ENCODE measurements around the gene CEMIP2.
"Not testable (repeated sequence)": the region's sequence is repeated elsewhere in the genome, so short reads cannot be mapped to it uniquely, and the experiment has no call there.

CEMIP2 gene

DNA sequence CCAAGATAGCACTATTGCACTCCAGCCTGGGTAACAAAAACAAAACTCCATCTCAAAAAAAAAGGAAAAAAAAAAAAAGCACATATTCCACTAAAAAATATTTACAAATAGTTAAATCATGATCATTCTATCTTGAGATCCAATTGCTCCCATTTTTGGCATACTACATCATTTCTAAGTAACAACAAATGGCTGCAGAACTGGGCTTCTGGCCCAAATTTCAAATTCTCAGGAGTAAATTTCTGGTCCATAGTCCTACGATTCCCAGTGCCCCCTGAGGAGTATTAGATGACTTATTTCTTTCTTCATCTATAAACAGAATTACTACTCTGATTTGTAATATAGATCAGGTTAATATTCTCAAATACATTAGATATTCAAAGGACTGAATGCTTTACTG lies 62.1 kb downstream of the CEMIP2 start:
- Histone ChIP-seq H3K9me3 (ENCODE audit: control insufficient read depth, insufficient read depth, low read length) (no peaks in the 10 kb centered on the region), H3K36me3 (ENCODE audit: control insufficient read depth, insufficient read depth, low read length) (peaks cover 89% of the 10 kb centered on the region), H3K4me1 (ENCODE audit: control insufficient read depth, insufficient read depth, low read length) (no peaks in the 10 kb centered on the region), H3K4me3 (ENCODE audit: low read depth, low read length) (no peak overlapping the region), H3K9ac (ENCODE audit: low read depth, low read length) (no peak overlapping the region), H3K27me3 (ENCODE audit: control insufficient read depth, insufficient read depth, low read length) (no peaks in the 10 kb centered on the region), H3K27ac (ENCODE audit: low read depth, low read length) (no peak overlapping the region)

- H3K36me3 ChIP-seq (ENCODE audit: control insufficient read depth, insufficient read depth, low read length) = peaks cover 89% of the 10 kb centered on the region
- H3K9me3 ChIP-seq (ENCODE audit: control insufficient read depth, insufficient read depth, low read length) = no peaks in the 10 kb centered on the region
- no peak overlapping the region for H3K9ac ChIP-seq (ENCODE audit: low read depth, low read length)
- no peak overlapping the region for H3K4me3 ChIP-seq (ENCODE audit: low read depth, low read length)
- H3K27me3 ChIP-seq (ENCODE audit: control insufficient read depth, insufficient read depth, low read length) = no peaks in the 10 kb centered on the region
- no peaks in the 10 kb centered on the region for H3K4me1 ChIP-seq (ENCODE audit: control insufficient read depth, insufficient read depth, low read length)
- no peak overlapping the region for H3K27ac ChIP-seq (ENCODE audit: low read depth, low read length)
These were observed 63.5 kb downstream of the CEMIP2 start for GRCh38 chr9:71704796-71705195.

DNA sequence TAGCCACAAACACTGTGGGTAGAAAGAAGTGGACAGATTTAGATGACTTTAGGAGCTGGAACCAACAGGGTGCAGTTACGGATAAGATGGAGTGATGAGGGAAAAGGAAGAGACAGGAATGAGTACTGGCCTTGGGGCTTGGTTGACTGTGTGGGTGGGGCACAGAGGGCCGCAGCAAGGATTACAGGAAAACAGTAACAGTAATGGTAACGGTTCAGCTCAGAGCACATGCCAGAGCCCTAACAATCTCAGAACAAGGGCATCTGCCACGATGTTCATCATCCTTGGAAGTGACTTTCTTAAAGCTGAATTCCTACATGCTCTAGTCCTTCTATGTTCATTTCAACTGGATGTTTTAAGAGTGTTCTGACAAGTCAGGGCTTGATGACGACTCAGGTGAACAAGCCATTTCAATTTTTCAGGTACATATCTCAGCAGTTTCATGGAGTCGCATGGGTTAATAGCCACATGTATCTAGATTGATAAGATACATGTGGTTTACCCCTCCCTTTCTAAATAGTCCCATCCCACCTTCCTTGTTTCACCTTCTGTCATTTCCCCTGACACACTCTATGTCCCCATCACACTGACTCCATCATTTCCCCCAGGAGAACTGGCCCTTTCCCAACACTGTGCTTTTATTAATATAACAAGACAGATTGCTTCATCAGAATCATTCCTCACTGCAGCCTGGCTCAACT lies 65.0 kb downstream of the CEMIP2 start:
- Histone ChIP-seq H3K9ac (ENCODE audit: low read depth, low read length) (no peak overlapping the region), H3K27me3 (ENCODE audit: control insufficient read depth, insufficient read depth, low read length) (no peaks in the 10 kb centered on the region), H3K9me3 (ENCODE audit: control insufficient read depth, insufficient read depth, low read length) (no peaks in the 10 kb centered on the region), H3K36me3 (ENCODE audit: control insufficient read depth, insufficient read depth, low read length) (peaks cover 89% of the 10 kb centered on the region), H3K4me3 (ENCODE audit: low read depth, low read length) (no peak overlapping the region), H3K4me1 (ENCODE audit: control insufficient read depth, insufficient read depth, low read length) (no peaks in the 10 kb centered on the region), H3K27ac (ENCODE audit: low read depth, low read length) (no peak overlapping the region)

GRCh38 chr9:71697882-71698281 lies 70.4 kb downstream of the CEMIP2 start:
- no peak overlapping the region for H3K9ac ChIP-seq (ENCODE audit: low read depth, low read length)
- no peaks in the 10 kb centered on the region for H3K4me1 ChIP-seq (ENCODE audit: control insufficient read depth, insufficient read depth, low read length)
- H3K36me3 ChIP-seq (ENCODE audit: control insufficient read depth, insufficient read depth, low read length) = peaks cover 96% of the 10 kb centered on the region
- no peaks in the 10 kb centered on the region for H3K27me3 ChIP-seq (ENCODE audit: control insufficient read depth, insufficient read depth, low read length)
- no peak overlapping the region for H3K27ac ChIP-seq (ENCODE audit: low read depth, low read length)
- no peaks in the 10 kb centered on the region for H3K9me3 ChIP-seq (ENCODE audit: control insufficient read depth, insufficient read depth, low read length)
- no peak overlapping the region for H3K4me3 ChIP-seq (ENCODE audit: low read depth, low read length)

GRCh38 chr9:71694332-71694731 lies 74.0 kb downstream of the CEMIP2 start:
- Histone ChIP-seq H3K27ac (ENCODE audit: low read depth, low read length) (no peak overlapping the region), H3K9ac (ENCODE audit: low read depth, low read length) (no peak overlapping the region), H3K4me3 (ENCODE audit: low read depth, low read length) (no peak overlapping the region), H3K4me1 (ENCODE audit: control insufficient read depth, insufficient read depth, low read length) (no peaks in the 10 kb centered on the region), H3K27me3 (ENCODE audit: control insufficient read depth, insufficient read depth, low read length) (no peaks in the 10 kb centered on the region), H3K36me3 (ENCODE audit: control insufficient read depth, insufficient read depth, low read length) (peaks cover 94% of the 10 kb centered on the region), H3K9me3 (ENCODE audit: control insufficient read depth, insufficient read depth, low read length) (no peaks in the 10 kb centered on the region)

DNA sequence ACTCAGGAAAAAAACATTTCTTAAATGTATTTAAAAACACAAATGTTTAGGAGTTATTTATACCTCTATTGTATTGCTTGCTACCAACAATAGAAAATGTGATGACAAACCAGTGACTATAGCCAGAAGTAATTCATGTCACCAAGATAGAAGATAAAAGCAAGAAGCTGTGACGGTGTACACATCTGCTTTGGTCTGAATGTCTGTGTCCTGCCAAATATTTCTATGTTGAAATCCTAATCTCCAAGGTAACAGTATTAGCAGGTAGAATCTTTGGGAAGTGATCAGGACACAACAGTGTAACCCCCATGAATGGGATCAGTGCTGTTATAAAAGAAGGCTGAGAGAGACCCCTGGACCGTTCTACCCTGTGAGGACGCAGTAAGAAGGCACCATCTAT lies 74.7 kb downstream of the CEMIP2 start:
- no peaks in the 10 kb centered on the region for H3K27me3 ChIP-seq (ENCODE audit: control insufficient read depth, insufficient read depth, low read length)
- H3K4me1 ChIP-seq (ENCODE audit: control insufficient read depth, insufficient read depth, low read length) = no peaks in the 10 kb centered on the region
- H3K4me3 ChIP-seq (ENCODE audit: low read depth, low read length) = no peak overlapping the region
- H3K36me3 ChIP-seq (ENCODE audit: control insufficient read depth, insufficient read depth, low read length) = peaks cover 94% of the 10 kb centered on the region
- H3K9me3 ChIP-seq (ENCODE audit: control insufficient read depth, insufficient read depth, low read length) = no peaks in the 10 kb centered on the region
- no peak overlapping the region for H3K27ac ChIP-seq (ENCODE audit: low read depth, low read length)
- no peak overlapping the region for H3K9ac ChIP-seq (ENCODE audit: low read depth, low read length)

DNA sequence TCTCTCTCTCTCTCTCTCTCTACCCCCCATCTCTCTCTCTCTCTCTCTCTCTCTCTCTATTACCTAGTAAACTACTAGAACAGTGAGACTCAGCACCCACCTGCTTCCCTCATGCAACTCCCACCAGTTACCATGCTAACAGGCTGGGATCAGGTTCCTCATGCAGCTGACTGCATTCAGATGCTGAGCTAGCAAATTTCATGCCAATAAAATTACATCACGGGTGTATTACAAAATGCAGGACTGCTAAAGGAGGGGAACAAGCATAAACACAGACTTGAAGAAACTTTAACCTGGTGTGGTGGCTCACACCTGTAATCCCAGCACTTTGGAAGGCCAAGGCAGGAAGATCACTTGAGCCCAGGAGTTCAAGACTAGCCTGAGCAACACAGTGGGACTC lies 76.0 kb downstream of the CEMIP2 start:
- H3K27me3 ChIP-seq (ENCODE audit: control insufficient read depth, insufficient read depth, low read length) = no peaks in the 10 kb centered on the region
- no peak overlapping the region for H3K4me3 ChIP-seq (ENCODE audit: low read depth, low read length)
- no peaks in the 10 kb centered on the region for H3K4me1 ChIP-seq (ENCODE audit: control insufficient read depth, insufficient read depth, low read length)
- no peak overlapping the region for H3K27ac ChIP-seq (ENCODE audit: low read depth, low read length)
- no peak overlapping the region for H3K9ac ChIP-seq (ENCODE audit: low read depth, low read length)
- H3K36me3 ChIP-seq (ENCODE audit: control insufficient read depth, insufficient read depth, low read length) = peaks cover 93% of the 10 kb centered on the region
- H3K9me3 ChIP-seq (ENCODE audit: control insufficient read depth, insufficient read depth, low read length) = no peaks in the 10 kb centered on the region

DNA sequence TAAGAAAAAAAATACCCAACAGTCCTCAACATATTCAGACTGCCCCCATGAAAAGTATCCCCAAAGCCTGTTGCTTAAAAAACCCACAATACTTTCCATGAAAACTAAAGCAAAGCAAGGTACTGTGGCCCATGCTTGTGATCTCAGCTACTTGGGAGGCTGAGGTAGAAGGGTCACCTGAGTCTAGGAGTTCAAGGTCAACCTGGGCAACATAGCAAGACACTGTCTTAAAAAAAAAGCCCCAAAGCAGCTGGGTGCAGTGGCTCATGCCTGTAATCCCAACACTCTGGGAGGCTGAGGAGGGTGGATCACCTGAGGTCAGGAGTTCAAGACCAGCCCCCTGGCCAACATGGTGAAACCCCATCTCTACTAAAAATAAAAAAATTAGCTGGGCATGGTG lies 76.7 kb downstream of the CEMIP2 start:
- not testable (repeated sequence) for H3K27ac ChIP-seq (ENCODE audit: low read depth, low read length); H3K4me1 ChIP-seq (ENCODE audit: control insufficient read depth, insufficient read depth, low read length); H3K9ac ChIP-seq (ENCODE audit: low read depth, low read length); H3K9me3 ChIP-seq (ENCODE audit: control insufficient read depth, insufficient read depth, low read length); H3K4me3 ChIP-seq (ENCODE audit: low read depth, low read length); H3K27me3 ChIP-seq (ENCODE audit: control insufficient read depth, insufficient read depth, low read length)
- H3K36me3 ChIP-seq (ENCODE audit: control insufficient read depth, insufficient read depth, low read length) = peaks cover 92% of the 10 kb centered on the region

GRCh38 chr9:71690689-71691435 lies 77.5 kb downstream of the CEMIP2 start:
- no peaks in the 10 kb centered on the region for H3K27me3 ChIP-seq (ENCODE audit: control insufficient read depth, insufficient read depth, low read length)
- H3K9ac ChIP-seq (ENCODE audit: low read depth, low read length) = no peak overlapping the region
- 0 out of 2 replicates have a peak, but pooled peaks cover under 1% of the 10 kb centered on the region for H3K4me1 ChIP-seq (ENCODE audit: control insufficient read depth, insufficient read depth, low read length)
- peaks cover 89% of the 10 kb centered on the region for H3K36me3 ChIP-seq (ENCODE audit: control insufficient read depth, insufficient read depth, low read length)
- H3K27ac ChIP-seq (ENCODE audit: low read depth, low read length) = no peak overlapping the region
- no peaks in the 10 kb centered on the region for H3K9me3 ChIP-seq (ENCODE audit: control insufficient read depth, insufficient read depth, low read length)
- H3K4me3 ChIP-seq (ENCODE audit: low read depth, low read length) = no peak overlapping the region

DNA sequence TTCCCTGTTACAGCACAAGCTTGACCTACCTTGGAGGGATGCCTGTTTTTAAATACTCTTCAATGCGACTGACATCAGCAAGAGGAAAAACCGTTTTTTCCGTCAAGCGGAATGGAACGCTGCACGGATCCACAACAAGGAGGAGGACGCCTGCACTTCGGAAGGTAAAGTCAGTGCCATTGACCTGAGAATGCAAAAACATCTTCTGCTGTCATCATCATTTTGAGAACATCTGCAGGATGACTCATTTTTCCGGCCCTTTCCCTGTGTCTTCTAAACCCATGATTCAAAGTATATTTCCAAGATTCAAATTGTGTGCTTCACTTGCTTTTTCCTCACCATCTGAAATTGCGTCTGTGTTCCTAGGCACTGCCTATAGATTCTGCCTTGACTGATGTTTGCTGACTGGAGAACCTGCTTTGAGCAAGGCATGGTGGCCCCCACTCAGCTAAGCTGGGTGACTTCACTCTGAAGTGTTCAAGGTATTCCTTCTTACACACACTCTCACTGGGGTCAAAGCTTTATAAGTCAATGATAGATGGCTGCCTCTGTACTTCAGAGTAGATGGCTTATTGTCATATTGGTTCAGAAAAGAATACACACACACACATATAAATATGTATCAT lies 78.1 kb downstream of the CEMIP2 start:
- Histone ChIP-seq H3K36me3 (ENCODE audit: control insufficient read depth, insufficient read depth, low read length) (peaks cover 89% of the 10 kb centered on the region), H3K9me3 (ENCODE audit: control insufficient read depth, insufficient read depth, low read length) (no peaks in the 10 kb centered on the region), H3K27me3 (ENCODE audit: control insufficient read depth, insufficient read depth, low read length) (no peaks in the 10 kb centered on the region), H3K4me1 (ENCODE audit: control insufficient read depth, insufficient read depth, low read length) (peaks cover 7% of the 10 kb centered on the region; the same call in 1 of the 2 replicates), H3K9ac (ENCODE audit: low read depth, low read length) (no peak overlapping the region), H3K4me3 (ENCODE audit: low read depth, low read length) (no peak overlapping the region), H3K27ac (ENCODE audit: low read depth, low read length) (no peak overlapping the region)

- Histone ChIP-seq H3K4me3 (ENCODE audit: low read depth, low read length) (no peak overlapping the region), H3K36me3 (ENCODE audit: control insufficient read depth, insufficient read depth, low read length) (peaks cover 70% of the 10 kb centered on the region), H3K27ac (ENCODE audit: low read depth, low read length) (no peak overlapping the region), H3K9ac (ENCODE audit: low read depth, low read length) (no peak overlapping the region), H3K27me3 (ENCODE audit: control insufficient read depth, insufficient read depth, low read length) (no peaks in the 10 kb centered on the region), H3K4me1 (ENCODE audit: control insufficient read depth, insufficient read depth, low read length) (peaks cover 25% of the 10 kb centered on the region), H3K9me3 (ENCODE audit: control insufficient read depth, insufficient read depth, low read length) (no peaks in the 10 kb centered on the region)
These were observed 80.6 kb downstream of the CEMIP2 start for GRCh38 chr9:71687676-71688075.
